K562 (cell line): ENCODE results near the gene TLNRD1.

Experiments
- ERF ChIP-seq: fragments of 450-650 bp; formaldehyde crosslinking; IDR thresholded peaks from 2 replicates; pipeline ENCODE4 v1.4.0; 2020; ENCODE audit warnings: mild to moderate bottlenecking, mixed read lengths
- EZH2 ChIP-seq: IDR thresholded peaks from 2 replicates; pipeline ENCODE4 v1.6.1; 2012; ENCODE audit warnings: low read depth, mild to moderate bottlenecking, inconsistent platforms, low read length, borderline replicate concordance
- MAFF ChIP-seq: IDR thresholded peaks from 2 replicates; pipeline ENCODE4 v1.6.1; 2012; ENCODE audit warnings: low read length, improper control_type of control experiment
- MXI1 ChIP-seq: IDR thresholded peaks from 2 replicates; pipeline ENCODE4 v1.6.1; 2011; ENCODE audit warnings: low read depth, mild to moderate bottlenecking, improper control_type of control experiment, low read length
- MYC ChIP-seq, 2 experiments: fragments of 250-450 bp in 1 of 2; sonication (Bioruptor Pico) in 1 of 2; IDR thresholded peaks; 2 replicates each; pipeline versions ENCODE4 v1.5.1 to v1.6.1; 2012 to 2021; ENCODE audit warnings: low read depth in 2 of 2, borderline replicate concordance in 1 of 2, improper control_type of control experiment in 1 of 2, low read length in 1 of 2, mild to moderate bottlenecking in 1 of 2, moderate library complexity in 1 of 2
- NFYB ChIP-seq: IDR thresholded peaks from 2 replicates; pipeline ENCODE4 v1.6.1; 2011; ENCODE audit warnings: mild to moderate bottlenecking, moderate library complexity; ENCODE audit not compliant: insufficient read length; ENCODE audit errors: extremely low read depth
- POLR2AphosphoS5 ChIP-seq: IDR thresholded peaks from 2 replicates; pipeline ENCODE4 v1.6.1; 2011; ENCODE audit warnings: mild to moderate bottlenecking, low read depth, low read length, moderate library complexity; ENCODE audit not compliant: control insufficient read depth, insufficient read depth
- RFX1 ChIP-seq: fragments of 450-650 bp; IDR thresholded peaks from 2 replicates; pipeline ENCODE4 v1.6.1; 2016; ENCODE audit warnings: mild to moderate bottlenecking, moderate library complexity
- TF ChIP-seq, protein P1 (sequence below), 3 experiments: IDR thresholded peaks in 2 of 3; conservative IDR thresholded peaks in 1 of 3; 2 replicates each; pipeline ENCODE4 v1.5.1; 2011 to 2012; ENCODE audit warnings: low read length in 3 of 3, mild to moderate bottlenecking in 3 of 3, control low read depth in 2 of 3, improper control_type of control experiment in 1 of 3, inconsistent platforms in 1 of 3, low read depth in 1 of 3, mixed read lengths in 1 of 3, moderate library complexity in 1 of 3; ENCODE audit not compliant: insufficient read depth in 2 of 3

DNA sequence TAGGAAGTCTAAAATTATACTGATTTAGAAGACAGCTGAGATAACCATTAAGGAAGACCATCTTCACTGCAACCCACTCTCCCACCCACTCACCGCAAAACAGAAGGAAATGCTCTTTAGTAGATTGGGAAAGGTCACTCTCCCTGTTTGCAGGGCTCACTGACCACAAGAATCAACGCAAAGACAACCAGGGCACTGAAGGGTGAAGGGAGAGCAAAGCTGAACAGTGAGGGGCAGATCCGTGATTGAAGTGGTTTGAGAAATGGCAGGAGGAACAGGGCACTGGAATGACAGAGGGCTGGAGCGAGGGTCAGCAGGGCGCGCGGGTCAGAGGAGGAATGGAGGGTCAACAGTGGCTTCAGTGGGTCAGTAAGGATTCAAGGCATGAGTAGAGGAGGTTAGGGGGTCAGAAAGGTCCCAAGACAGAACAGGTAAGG, 11.6 kb upstream of the TLNRD1 start:
- TF ChIP-seq POLR2AphosphoS5 (no peak), EZH2 (no peak), NFYB (no peak), ERF (CRISPR knock-in tag) (no peak), MAFF (no peak), RFX1 (no peak), MXI1 (no peak), MYC (IDR thresholded peaks at IDR 0.05; ENCODE audit: low read depth, low read length) (no peak), MYC (CRISPR knock-in tag; IDR thresholded peaks at IDR 0.05; ENCODE audit: borderline replicate concordance, low read depth) (no peak)
- TF ChIP-seq, protein P1, sequence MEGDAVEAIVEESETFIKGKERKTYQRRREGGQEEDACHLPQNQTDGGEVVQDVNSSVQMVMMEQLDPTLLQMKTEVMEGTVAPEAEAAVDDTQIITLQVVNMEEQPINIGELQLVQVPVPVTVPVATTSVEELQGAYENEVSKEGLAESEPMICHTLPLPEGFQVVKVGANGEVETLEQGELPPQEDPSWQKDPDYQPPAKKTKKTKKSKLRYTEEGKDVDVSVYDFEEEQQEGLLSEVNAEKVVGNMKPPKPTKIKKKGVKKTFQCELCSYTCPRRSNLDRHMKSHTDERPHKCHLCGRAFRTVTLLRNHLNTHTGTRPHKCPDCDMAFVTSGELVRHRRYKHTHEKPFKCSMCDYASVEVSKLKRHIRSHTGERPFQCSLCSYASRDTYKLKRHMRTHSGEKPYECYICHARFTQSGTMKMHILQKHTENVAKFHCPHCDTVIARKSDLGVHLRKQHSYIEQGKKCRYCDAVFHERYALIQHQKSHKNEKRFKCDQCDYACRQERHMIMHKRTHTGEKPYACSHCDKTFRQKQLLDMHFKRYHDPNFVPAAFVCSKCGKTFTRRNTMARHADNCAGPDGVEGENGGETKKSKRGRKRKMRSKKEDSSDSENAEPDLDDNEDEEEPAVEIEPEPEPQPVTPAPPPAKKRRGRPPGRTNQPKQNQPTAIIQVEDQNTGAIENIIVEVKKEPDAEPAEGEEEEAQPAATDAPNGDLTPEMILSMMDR (IDR thresholded peaks at IDR 0.05 in 2 of 3, conservative IDR thresholded peaks at IDR 0.05 in 1 of 3; ENCODE audit: insufficient read depth in 2 of 3, low read depth in 1 of 3, low read length in 3 of 3) = no peak
